ENCODE data around the gene SETD1B.

- TF ChIP-seq POLR2AphosphoS5 (IDR thresholded peaks at IDR 0.05) (peak; percentile 90), CTCF (IDR thresholded peaks at IDR 0.05) (peak; percentile 98 to 100 (median 100))
Observed at GRCh38 chr12:121793838-121794533, 9.8 kb upstream of the SETD1B start.

All from prostate gland (tissue), 2 donors.